Pulmonary artery endothelial cell (primary cell): ENCODE measurements around the gene VPS11. TPM values are rescaled to one million over a fixed set of nuclear protein-coding genes. Genes with fewer than 3 reads are reported as not detected.
A peak's percentile ranks its signal among the peaks of the same experiment; 100 is the strongest.
"Not testable (repeated sequence)": the region's sequence is repeated elsewhere in the genome, so short reads cannot be mapped to it uniquely, and the experiment has no call there.

Source experiments
- DNase-seq: peaks from one replicate; pipeline ENCODE4 v3.0.0-alpha.2; 2011; ENCODE audit warnings: low read depth, low spot score
- total RNA-seq: library from RNA; depleted of rRNA; stranded (reverse); fragments of >200 nt; gene quantifications from 2 replicates; pipeline ENCODE4 v1.2.3, GENCODE V29; 2014

VPS11 gene
- total RNA-seq, 1 donor from 2014 or later: 21.5 TPM

GRCh38 chr11:119101759-119102423, 34.3 kb downstream of the VPS11 start, which contains the start of gene DPAGT1:
DPAGT1 (minus strand) TSS chr11:119101853; CDS start chr11:119101655, 198 bp downstream.
- peak; percentile 94 for DNase-seq

DNA sequence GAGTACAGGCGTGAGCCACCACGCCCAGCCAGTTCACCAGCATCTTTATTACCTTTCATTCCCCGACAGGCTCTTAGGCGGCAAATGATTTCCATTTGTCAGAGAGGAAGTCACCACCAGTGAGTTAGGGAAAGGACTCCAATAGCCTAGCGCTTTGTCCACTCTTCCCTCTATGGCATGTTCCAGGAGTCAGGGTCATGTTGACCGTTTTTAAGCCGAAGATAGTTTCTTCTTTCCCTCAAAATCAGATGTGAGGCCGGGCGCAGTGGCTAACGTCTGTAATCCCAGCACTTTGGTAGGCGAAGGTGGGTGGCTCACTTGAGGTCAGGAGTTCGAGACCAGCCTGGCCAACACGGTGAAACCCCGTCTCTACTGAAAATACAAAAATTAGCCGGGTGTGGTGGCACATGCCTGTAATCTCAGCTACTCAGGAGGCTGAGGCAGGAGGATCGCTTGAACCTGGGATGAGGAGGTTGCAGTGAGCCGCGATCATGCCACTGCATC, 35.6 kb downstream of the VPS11 start:
- not testable (repeated sequence) for DNase-seq

GRCh38 chr11:119103793-119104192, 36.2 kb downstream of the VPS11 start:
- DNase-seq: no peak

DNA sequence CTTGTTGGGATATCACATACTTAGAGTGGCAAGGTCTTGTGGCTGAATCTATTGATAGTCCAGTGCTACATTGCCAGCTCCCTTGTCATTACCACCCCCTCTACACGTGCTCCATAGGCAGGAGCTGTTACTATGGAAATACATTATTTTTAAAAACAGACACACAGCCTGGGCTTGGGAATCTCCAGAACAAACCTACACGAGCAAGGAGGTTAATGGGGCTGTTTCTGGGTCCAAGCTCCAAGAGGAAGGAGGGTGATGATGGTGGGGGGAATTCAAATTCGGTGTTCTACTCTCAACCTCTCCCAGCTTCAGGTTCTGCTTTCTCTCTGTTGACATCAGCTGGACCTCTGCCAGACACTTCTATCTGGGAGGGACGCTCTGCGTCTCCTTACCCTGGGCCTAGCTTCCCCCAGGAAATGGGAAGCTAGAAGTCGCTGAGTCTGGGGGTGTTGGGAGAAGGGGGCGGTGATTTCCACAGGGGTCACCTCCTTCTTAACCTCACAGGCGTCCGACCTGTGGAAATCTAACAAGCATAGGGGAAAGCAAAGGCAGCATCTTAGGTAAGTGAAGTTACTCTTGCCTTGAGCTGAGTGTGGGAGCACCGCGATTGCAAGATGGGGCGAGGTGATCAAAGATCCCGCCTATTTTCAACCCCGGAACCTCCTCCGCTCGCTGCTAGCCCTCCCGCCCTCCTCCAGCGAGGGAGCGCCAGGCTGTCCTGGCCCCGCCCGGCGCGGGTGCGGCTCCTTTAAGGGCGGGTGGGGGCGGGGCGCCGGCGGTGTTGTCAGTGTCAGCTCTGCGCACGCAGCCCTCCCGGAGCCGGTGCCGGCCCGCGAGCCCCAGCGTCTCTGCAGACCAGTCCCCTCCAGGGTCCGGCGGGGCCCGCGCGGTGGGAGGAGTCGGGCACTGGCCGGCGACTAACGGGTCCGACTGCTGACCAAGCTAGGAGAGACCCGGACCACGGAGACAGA, 39.2 kb downstream of the VPS11 start, which contains the start of gene C2CD2L:
TSS of gene C2CD2L (plus strand) at position 781 of the 974 bp plus-strand sequence. CDS start 398 bp downstream, outside the sequence.
- peak; percentile 36 for DNase-seq

- DNase-seq: no peak
Observed at GRCh38 chr11:119107538-119108145, 40.0 kb downstream of the VPS11 start.

DNA sequence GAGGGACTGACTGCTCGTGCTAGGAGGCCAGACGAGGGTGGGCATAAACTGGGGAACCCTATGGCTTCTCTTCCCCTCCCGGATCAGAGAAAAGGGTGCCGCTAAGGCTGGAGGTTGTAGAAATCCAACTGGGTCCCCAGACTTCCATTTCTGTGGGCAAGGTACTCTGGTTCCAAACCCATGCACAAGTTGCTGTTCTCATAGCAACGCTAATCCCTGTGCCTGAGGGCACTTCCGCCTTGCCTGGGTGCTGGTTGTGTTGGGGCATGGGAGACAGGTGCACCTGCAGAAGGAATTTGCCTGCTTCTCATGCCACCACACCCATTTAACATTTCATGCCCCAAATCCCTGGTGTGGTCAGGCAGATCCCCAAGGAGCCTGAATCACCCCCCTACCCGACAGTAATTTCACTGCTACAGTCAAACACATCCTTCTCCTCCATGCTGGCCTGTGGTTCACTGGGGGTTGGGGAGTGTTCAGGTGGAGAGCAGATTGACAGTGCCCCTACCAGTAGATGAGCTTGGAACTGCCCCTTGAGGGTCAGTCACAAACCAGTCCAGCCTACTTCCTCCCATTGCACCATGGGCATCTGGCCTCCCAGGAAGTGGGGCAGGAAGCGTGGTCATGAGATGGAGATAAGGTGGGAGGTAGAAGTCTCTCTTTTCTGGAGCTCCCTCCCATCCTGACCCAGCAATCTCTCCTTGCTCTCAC, 40.7 kb downstream of the VPS11 start:
- no peak for DNase-seq

- DNase-seq: no peak
Observed at GRCh38 chr11:119108857-119109221, 41.2 kb downstream of the VPS11 start.

- no peak for DNase-seq
Observed at GRCh38 chr11:119109843-119110242, 42.2 kb downstream of the VPS11 start.

GRCh38 chr11:119110439-119110838, 42.8 kb downstream of the VPS11 start:
- no peak for DNase-seq

DNA sequence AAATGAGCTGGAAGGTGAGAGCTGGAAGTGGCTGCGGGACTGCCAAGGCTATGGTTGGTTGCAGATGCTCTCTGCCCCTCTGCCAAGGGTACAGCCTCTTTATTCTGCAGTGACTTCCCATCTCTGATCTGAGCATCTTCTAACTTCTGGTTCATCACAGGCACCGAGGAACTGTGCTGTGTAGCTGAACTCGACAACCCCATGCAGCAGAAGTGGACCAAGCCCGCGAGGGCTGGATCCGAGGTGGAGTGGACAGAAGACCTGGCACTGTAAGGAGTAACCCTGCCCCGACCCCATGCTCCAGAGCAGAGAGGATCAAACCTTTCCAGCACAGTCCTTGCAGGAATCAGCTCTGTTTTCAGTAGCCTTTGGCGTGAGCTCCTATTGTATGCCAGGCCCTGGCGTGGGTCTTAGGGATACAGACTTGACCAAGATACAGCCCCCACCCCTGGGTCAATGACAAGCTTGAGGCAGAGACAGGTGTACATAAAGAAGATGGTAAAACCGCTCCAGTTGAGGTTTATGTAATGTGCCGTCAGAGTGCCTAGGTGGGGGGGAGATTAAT, 43.8 kb downstream of the VPS11 start:
- no peak for DNase-seq

GRCh38 chr11:119112314-119113020, 44.8 kb downstream of the VPS11 start:
- DNase-seq: no peak

GRCh38 chr11:119113716-119114115, 46.1 kb downstream of the VPS11 start:
- no peak for DNase-seq

DNA sequence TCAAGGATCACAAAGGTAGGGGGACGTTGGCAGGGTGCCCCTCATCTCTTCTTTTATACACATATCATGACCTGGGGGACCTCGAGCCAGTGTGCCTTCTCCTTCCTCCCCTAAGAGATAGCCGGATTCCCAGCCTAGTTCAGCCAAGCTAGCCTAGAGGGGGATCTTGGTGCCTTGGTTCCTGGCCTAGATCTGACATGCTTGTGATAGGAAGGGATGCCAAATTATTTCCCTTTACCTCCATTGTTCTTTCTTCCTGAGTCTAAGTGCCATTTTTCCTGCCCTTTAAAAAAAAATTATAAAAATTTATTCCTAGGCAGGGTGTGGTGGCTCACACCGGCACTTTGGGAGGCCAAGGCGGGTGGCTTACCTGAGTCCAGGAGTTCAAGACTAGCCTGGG, 46.7 kb downstream of the VPS11 start:
- DNase-seq: no peak

DNA sequence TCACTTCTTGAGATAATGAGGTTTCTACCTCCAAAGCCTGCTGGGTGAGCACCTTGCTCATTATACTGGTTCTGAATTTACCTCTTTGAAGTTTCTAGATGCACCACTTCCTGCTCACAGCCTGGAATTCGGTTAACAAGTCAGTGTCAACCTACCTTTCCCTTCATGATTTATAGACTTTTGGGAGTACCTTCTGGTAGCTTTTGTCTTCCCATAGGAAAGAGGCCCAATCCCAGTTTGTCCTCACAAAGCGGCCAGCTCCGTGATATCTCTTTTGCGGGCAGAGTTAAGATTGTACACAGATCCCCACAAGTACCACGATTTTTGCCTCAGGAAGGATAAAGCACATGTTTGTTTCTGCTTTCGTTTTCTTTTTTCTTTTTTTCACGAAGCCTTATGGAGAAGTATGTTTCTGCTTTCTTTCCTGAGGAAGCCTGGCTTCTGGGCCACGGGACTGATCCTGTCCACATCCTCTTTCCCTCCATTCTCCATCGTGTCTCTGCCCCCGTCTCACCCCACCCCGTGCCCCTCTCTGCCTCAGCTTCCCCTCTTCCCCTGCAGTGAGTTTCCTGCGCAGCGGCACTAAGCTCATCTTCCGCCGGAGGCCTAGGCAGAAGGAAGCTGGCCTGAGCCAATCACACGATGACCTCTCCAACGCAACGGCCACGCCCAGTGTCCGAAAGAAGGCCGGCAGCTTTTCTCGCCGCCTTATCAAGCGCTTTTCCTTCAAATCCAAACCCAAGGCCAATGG, 48.0 kb downstream of the VPS11 start:
- DNase-seq: no peak

- DNase-seq: no peak
Observed at GRCh38 chr11:119116235-119116594, 48.6 kb downstream of the VPS11 start.

DNA sequence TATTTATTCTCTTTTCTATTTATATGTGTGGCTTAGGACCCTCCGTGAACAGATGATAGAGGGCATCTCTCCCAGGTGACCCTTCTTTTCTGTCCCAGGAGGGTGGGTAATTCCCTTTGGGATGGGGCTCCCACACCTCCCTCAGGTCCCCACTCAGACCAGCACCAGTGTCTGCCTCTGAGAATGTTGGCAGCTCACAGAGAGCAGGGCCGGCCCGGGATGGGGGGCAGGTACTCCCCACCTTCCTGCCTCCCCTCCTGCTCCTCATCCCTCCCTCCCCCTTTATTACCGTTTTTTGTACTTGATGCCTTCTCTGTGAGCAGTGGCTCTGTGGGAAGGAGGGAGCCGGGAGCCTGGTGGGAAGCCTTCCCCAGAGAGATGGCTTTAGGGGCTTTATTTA, 49.0 kb downstream of the VPS11 start:
- no peak for DNase-seq

GRCh38 chr11:119117004-119117706, 49.5 kb downstream of the VPS11 start:
- no peak for DNase-seq

DNA sequence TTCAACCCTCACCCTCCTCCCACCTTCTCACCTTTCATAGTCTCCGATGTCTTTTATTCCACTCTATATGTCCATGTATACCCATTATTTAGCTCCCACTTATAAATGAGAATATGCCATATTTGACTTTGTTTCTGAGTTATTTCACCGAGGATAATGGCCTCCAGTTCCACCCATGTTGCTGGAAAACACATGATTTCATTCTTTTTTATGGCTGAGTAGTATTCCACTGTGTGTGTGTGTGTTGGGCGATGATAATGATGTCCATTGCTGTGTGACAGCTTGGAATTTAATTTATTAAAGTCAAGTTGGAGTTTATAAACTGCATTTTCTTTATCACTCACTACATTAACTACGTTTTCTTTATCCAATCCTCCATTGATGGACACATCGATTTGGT, 50.6 kb downstream of the VPS11 start:
- no peak for DNase-seq

GRCh38 chr11:119118946-119119345, 51.3 kb downstream of the VPS11 start:
- no peak for DNase-seq
